K562 (cell line): ENCODE measurements around the gene GALNT9. TPM values are rescaled to one million over a fixed set of nuclear protein-coding genes. Genes with fewer than 3 reads are reported as not detected.

Source experiments
- ATAC-seq: fragments of 200-7000 bp; cut with Tn5 transposase; 3 replicates; pipeline ENCODE4 v1.9.1; 2020; ENCODE audit warnings: moderate library complexity
- BruUV-seq: library from RNA; stranded (reverse); fragments of 400-500 nt; replicated peaks from 2 replicates; lab custom pipeline; 2021; lab: Mats Ljungman, UMichigan
- CTCF ChIA-PET: fragments of 300-600 bp; formaldehyde crosslinking; extraction: SDS; loops from one replicate; lab custom pipeline; 2021; ENCODE audit warnings: low intra/inter-chr PET ratio; lab: Yijun Ruan, JAX
- POLR2A ChIA-PET: fragments of 300-600, 350-650 bp; sonication (Branson Sonifier 250); formaldehyde crosslinking; extraction: SDS; loops from one replicate; lab custom pipeline; 2021; ENCODE audit warnings: antibody characterized with exemption, inconsistent platforms; lab: Yijun Ruan, JAX
- DNase-seq, 4 experiments: peaks; one replicate each; pipeline versions ENCODE4 v3.0.0 to v3.0.0-alpha.2; 2011 to 2018; ENCODE audit warnings: low spot score in 3 of 4, mixed read lengths in 3 of 4; ENCODE audit errors: extremely low read depth in 1 of 4
- FAIRE-seq: peaks from 2 replicates; lab custom pipeline; 2011; peaks lifted over from hg19 to GRCh38; lab: Jason Lieb, UNC
- H2AFZ ChIP-seq: 2 replicates; pipeline ENCODE4 v1.6.0; 2011; ENCODE audit warnings: low read depth, low read length, control low read depth, inconsistent platforms
- H3K27ac ChIP-seq: fragments of 200-600 bp; 3 replicates; pipeline ENCODE4 v1.8.0; 2011; ENCODE audit warnings: low read depth, mild to moderate bottlenecking, control low read depth, inconsistent platforms, low read length, moderate library complexity, mixed read lengths; ENCODE audit errors: extremely low read depth
- H3K27me3 ChIP-seq, 2 experiments: fragments of 300-600 bp in 1 of 2; 2 replicates in 1 of 2; 3 replicates in 1 of 2; pipeline versions ENCODE4 v1.6.0 to v1.8.0; 2011; ENCODE audit warnings: inconsistent platforms in 2 of 2, low read length in 2 of 2, mild to moderate bottlenecking in 1 of 2, mixed read lengths in 1 of 2, moderate library complexity in 1 of 2; ENCODE audit not compliant: control insufficient read depth in 2 of 2, insufficient read depth in 2 of 2
- H3K36me3 ChIP-seq: fragments of 300-600 bp; 3 replicates; pipeline ENCODE4 v1.8.0; 2011; ENCODE audit warnings: mild to moderate bottlenecking, low read length, inconsistent platforms; ENCODE audit not compliant: control insufficient read depth, insufficient read depth
- H3K4me1 ChIP-seq, 2 experiments: fragments of 200-600 bp in 1 of 2; replicated peaks in 1 of 2; 2 replicates in 1 of 2; 3 replicates in 1 of 2; pipeline versions ENCODE4 v1.5.1 to v1.8.0; 2011; ENCODE audit warnings: inconsistent platforms in 2 of 2, low read length in 2 of 2, mild to moderate bottlenecking in 1 of 2, mixed read lengths in 1 of 2, moderate library complexity in 1 of 2; ENCODE audit not compliant: control insufficient read depth in 2 of 2, insufficient read depth in 2 of 2
- H3K4me2 ChIP-seq: 2 replicates; pipeline ENCODE4 v1.6.1; 2011; ENCODE audit warnings: low read length, control low read depth, inconsistent platforms, mixed read lengths; ENCODE audit not compliant: insufficient read depth
- H3K4me3 ChIP-seq: fragments of 200-600 bp; sonication (generic), shearing (Covaris generic); 2 replicates; pipeline ENCODE4 v1.5.1; 2016; ENCODE audit warnings: control low read depth, inconsistent platforms
- H3K79me2 ChIP-seq: fragments of 200-600 bp; 3 replicates; pipeline ENCODE4 v1.8.0; 2011; ENCODE audit warnings: low read length, inconsistent platforms; ENCODE audit not compliant: control insufficient read depth, insufficient read depth
- H3K9ac ChIP-seq, 2 experiments: 2 replicates each; pipeline versions ENCODE4 v1.6.0 to v1.6.1; 2011; ENCODE audit warnings: low read depth in 2 of 2, low read length in 2 of 2, control low read depth in 1 of 2, inconsistent platforms in 1 of 2, mild to moderate bottlenecking in 1 of 2, mixed read lengths in 1 of 2; ENCODE audit not compliant: insufficient read depth in 1 of 2
- H3K9me1 ChIP-seq: one replicate; pipeline ENCODE4 v1.6.0; 2011; ENCODE audit warnings: inconsistent platforms, mild to moderate bottlenecking, low read length, moderate library complexity; ENCODE audit not compliant: control insufficient read depth, insufficient read depth
- H3K9me3 ChIP-seq: replicated peaks from 2 replicates; pipeline ENCODE4 v1.5.1; 2011; ENCODE audit warnings: low read depth, low read length, inconsistent platforms; ENCODE audit not compliant: control insufficient read depth, insufficient read depth
- H4K20me1 ChIP-seq: replicated peaks from 2 replicates; pipeline ENCODE4 v1.6.1; 2011; ENCODE audit warnings: low read length, inconsistent platforms, mixed read lengths; ENCODE audit not compliant: control insufficient read depth, insufficient read depth
- ASH1L ChIP-seq: fragments of 450-650 bp; IDR thresholded peaks from 2 replicates; pipeline ENCODE4 v1.6.1; 2018; ENCODE audit warnings: borderline replicate concordance, mild to moderate bottlenecking, low read depth; ENCODE audit not compliant: partially characterized antibody
- BACH1 ChIP-seq: fragments of 200-800 bp; sonication (Bioruptor generic); IDR thresholded peaks from 2 replicates; pipeline ENCODE4 v1.6.1; 2016; ENCODE audit warnings: missing genetic modification characterization, missing compliant biosample characterization
- CEBPB ChIP-seq: fragments of 450-650 bp; IDR thresholded peaks from 2 replicates; pipeline ENCODE4 v1.6.1; 2016; ENCODE audit warnings: missing genetic modification characterization, missing compliant biosample characterization
- CHCHD3 ChIP-seq: fragments of 250-450 bp; sonication (Bioruptor Pico); IDR thresholded peaks from 2 replicates; pipeline ENCODE4 v2.1.2; 2022; ENCODE audit warnings: mild to moderate bottlenecking
- CREBBP ChIP-seq: IDR thresholded peaks from one replicate; pipeline ENCODE4 v1.6.1; 2012; ENCODE audit warnings: low read depth, mild to moderate bottlenecking, control low read depth, inconsistent platforms, low read length
- CTBP1 ChIP-seq: fragments of 450-650 bp; IDR thresholded peaks from 2 replicates; pipeline ENCODE4 v1.6.1; 2016; ENCODE audit warnings: borderline replicate concordance
- ETS2 ChIP-seq: IDR thresholded peaks from 2 replicates; pipeline ENCODE4 v1.6.1; 2016; ENCODE audit warnings: borderline replicate concordance, missing genetic modification characterization, mild to moderate bottlenecking, moderate library complexity, missing compliant biosample characterization; ENCODE audit not compliant: poor library complexity, severe bottlenecking
- FOXA1 ChIP-seq: fragments of 450-650 bp; IDR thresholded peaks from 2 replicates; pipeline ENCODE4 v1.6.1; 2016; ENCODE audit warnings: mild to moderate bottlenecking, borderline replicate concordance
- FOXJ3 ChIP-seq: sonication (generic); formaldehyde crosslinking; IDR thresholded peaks from 2 replicates; pipeline ENCODE4 v1.4.0; 2020; ENCODE audit warnings: mild to moderate bottlenecking, missing genetic modification reagents
- HEY1 ChIP-seq: fragments of 250-450 bp; sonication (Bioruptor Pico); IDR thresholded peaks from 2 replicates; pipeline ENCODE4 v1.5.0; 2020; ENCODE audit warnings: mild to moderate bottlenecking, moderate library complexity, borderline replicate concordance
- HNRNPLL ChIP-seq: fragments of 200-400 bp; formaldehyde crosslinking; IDR thresholded peaks from 2 replicates; pipeline ENCODE4 v1.6.1; 2017; ENCODE audit warnings: low read length, low read depth, mild to moderate bottlenecking; ENCODE audit not compliant: poor library complexity, severe bottlenecking
- JUNB ChIP-seq: fragments of 450-650 bp; formaldehyde crosslinking; conservative IDR thresholded peaks from 2 replicates; pipeline ENCODE4 v1.4.0; 2020; ENCODE audit warnings: mild to moderate bottlenecking
- KAT8 ChIP-seq: fragments of 450-650 bp; IDR thresholded peaks from 2 replicates; pipeline ENCODE4 v1.6.1; 2016; ENCODE audit warnings: low read depth, mild to moderate bottlenecking
- KDM1A ChIP-seq, 2 experiments: fragments of 450-650 bp; IDR thresholded peaks; 2 replicates each; pipeline ENCODE4 v1.6.1; 2016; ENCODE audit warnings: mild to moderate bottlenecking in 2 of 2
- NCOA2 ChIP-seq, 2 experiments: fragments of 450-650 bp; IDR thresholded peaks; 2 replicates each; pipeline ENCODE4 v1.6.1; 2018; ENCODE audit warnings: mild to moderate bottlenecking in 2 of 2, moderate library complexity in 1 of 2; ENCODE audit not compliant: partially characterized antibody in 2 of 2
- NCOA4 ChIP-seq: fragments of 450-650 bp; IDR thresholded peaks from 2 replicates; pipeline ENCODE4 v1.6.1; 2018; ENCODE audit warnings: mild to moderate bottlenecking; ENCODE audit not compliant: partially characterized antibody
- NFE2 ChIP-seq: IDR thresholded peaks from 2 replicates; pipeline ENCODE4 v1.6.1; 2014; ENCODE audit warnings: antibody characterized with exemption, low read depth
- POLR3A ChIP-seq: IDR thresholded peaks from 2 replicates; pipeline ENCODE4 v1.6.1; 2011; ENCODE audit warnings: borderline replicate concordance, mild to moderate bottlenecking, moderate library complexity; ENCODE audit not compliant: insufficient read length, insufficient read depth; ENCODE audit errors: extremely low read depth
- SMARCE1 ChIP-seq: fragments of 450-650 bp; IDR thresholded peaks from 2 replicates; pipeline ENCODE4 v1.7.1; 2016; ENCODE audit warnings: mild to moderate bottlenecking
- ZEB2 ChIP-seq: fragments of 450-650 bp; IDR thresholded peaks from 2 replicates; pipeline ENCODE4 v1.6.1; 2016
- WGBS: fragments of 100-300 bp; shearing (Covaris generic); methylation state at CpG from one replicate; pipeline ENCODE4 v1.1.6; 2016; ENCODE audit warnings: low coverage, mixed read lengths; ENCODE audit not compliant: insufficient coverage; ENCODE audit errors: missing lambda C conversion rate; 5-methylcytosine and 5-hydroxymethylcytosine counted together
- in situ Hi-C: fragments of 300-500 bp; cut with MboI; formaldehyde crosslinking; loops from 4 replicates; pipeline ENCODE4 v1.15.0; 2018; ENCODE audit warnings: inconsistent platforms, mixed read lengths
- intact Hi-C: fragments of 100-400 bp; cut with micrococcal nuclease; formaldehyde crosslinking; loops from 2 replicates; pipeline ENCODE4 v1.14.2; 2022
- polyA plus RNA-seq, 8 experiments: library from polyadenylated mRNA; depleted of rRNA in 4 of 8; stranded (reverse) in 5 of 8; unstranded in 3 of 8; fragments of >200 nt; fragmentation: Nextera tagmentation in 2 of 8; fragmentation: Illumina TruSeq in 1 of 8; extraction: Ambion mirVana in 2 of 8; extraction: Trizol in 1 of 8; gene quantifications; 2 replicates each; pipeline versions ENCODE4 v1.2.1 to v1.2.3, GENCODE V29; 2011 to 2014; ENCODE audit warnings: inconsistent platforms in 1 of 8, missing spikeins in 1 of 8
- total RNA-seq, 7 experiments: library from RNA; depleted of rRNA in 6 of 7; stranded (reverse); fragments of >200 nt in 6 of 7; fragmentation: Illumina TruSeq in 2 of 7; extraction: Trizol in 2 of 7; gene quantifications; 2 replicates each; pipeline versions ENCODE4 v1.2.1 to v1.2.3, GENCODE V29; 2011 to 2021; ENCODE audit warnings: low replicate concordance in 1 of 7
- TF ChIP-seq, protein P1 (sequence below), 2 experiments: fragments of 200-800 bp in 1 of 2; sonication (Bioruptor generic) in 1 of 2; sonication (generic) in 1 of 2; formaldehyde crosslinking in 1 of 2; IDR thresholded peaks in 1 of 2; conservative IDR thresholded peaks in 1 of 2; 2 replicates each; pipeline versions ENCODE4 v1.5.0 to v1.6.1; 2016 to 2020; ENCODE audit warnings: missing compliant biosample characterization in 1 of 2, missing genetic modification characterization in 1 of 2, missing genetic modification reagents in 1 of 2

The GALNT9 gene
- total and polyA plus RNA-seq, 9 of the 15 experiments (the other 6 are each of a cell fraction or from before 2014, with no cell fraction given), result not detected

- no peak for TF ChIP-seq NFE2
- no peak for TF ChIP-seq POLR3A
- TF ChIP-seq, protein P1, sequence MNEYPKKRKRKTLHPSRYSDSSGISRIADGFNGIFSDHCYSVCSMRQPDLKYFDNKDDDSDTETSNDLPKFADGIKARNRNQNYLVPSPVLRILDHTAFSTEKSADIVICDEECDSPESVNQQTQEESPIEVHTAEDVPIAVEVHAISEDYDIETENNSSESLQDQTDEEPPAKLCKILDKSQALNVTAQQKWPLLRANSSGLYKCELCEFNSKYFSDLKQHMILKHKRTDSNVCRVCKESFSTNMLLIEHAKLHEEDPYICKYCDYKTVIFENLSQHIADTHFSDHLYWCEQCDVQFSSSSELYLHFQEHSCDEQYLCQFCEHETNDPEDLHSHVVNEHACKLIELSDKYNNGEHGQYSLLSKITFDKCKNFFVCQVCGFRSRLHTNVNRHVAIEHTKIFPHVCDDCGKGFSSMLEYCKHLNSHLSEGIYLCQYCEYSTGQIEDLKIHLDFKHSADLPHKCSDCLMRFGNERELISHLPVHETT (CRISPR knock-in tag; conservative IDR thresholded peaks at IDR 0.05 in 1 of 2, IDR thresholded peaks at IDR 0.05 in 1 of 2), result no peak
- no peak for TF ChIP-seq ZEB2
- TF ChIP-seq CEBPB (tag), result no peak
- TF ChIP-seq ASH1L, result no peak
- TF ChIP-seq SMARCE1, result no peak
- no peak for TF ChIP-seq KAT8
- TF ChIP-seq, all 486 proteins: peak for 0
These were observed 2.7 kb downstream of the GALNT9 start (continued) for GRCh38 chr12:132326646-132327045.

DNA sequence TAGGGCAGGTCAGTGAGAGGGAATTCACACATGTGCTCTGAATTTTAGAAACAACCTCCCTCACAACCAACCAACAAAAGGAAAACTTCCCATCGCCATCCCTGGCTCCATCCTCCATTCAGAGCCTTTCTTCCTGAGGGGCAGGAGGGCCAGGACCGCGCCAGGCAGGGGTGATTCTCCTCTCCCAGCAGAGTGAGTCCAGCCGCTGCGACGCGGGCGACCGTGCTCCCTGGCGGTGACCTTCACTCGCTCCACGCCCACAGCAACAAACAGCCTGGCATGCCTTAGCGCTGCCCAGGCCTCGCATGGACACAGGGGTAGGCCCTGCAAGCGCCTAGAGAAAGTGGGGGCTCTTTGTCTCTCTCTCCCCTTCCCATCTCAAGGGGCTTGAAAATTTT is 3.7 kb downstream of the GALNT9 start:
- in situ Hi-C loops (no loop called here), intact Hi-C loops (no loop called here)
- CTCF ChIA-PET, result no interaction called here
- Histone ChIP-seq H3K79me2 (no peaks in the 10 kb centered on the region), H3K4me2 (no peak overlapping the region), H3K9me1 (no peaks in the 10 kb centered on the region), H2AFZ (no peak overlapping the region), H3K36me3 (no peaks in the 10 kb centered on the region), H3K27me3 (peaks cover 33 to 84% of the 10 kb centered on the region in 2 experiments; a peak in 4 of 5 replicates), H4K20me1 (peaks cover 3% of the 10 kb centered on the region; the same call in 1 of the 2 replicates), H3K9ac (no peak overlapping the region), H3K4me3 (no peak overlapping the region), H3K9me3 (peaks cover 3% of the 10 kb centered on the region; the same call in 1 of the 2 replicates), H3K4me1 (peaks cover 0 to 4% of the 10 kb centered on the region in 2 experiments; a peak in 1 of 5 replicates), H3K27ac (no peak overlapping the region)
- FAIRE-seq, result no peak
- no peak for DNase-seq
- POLR2A ChIA-PET, result interaction anchor here (0.6 to 1.5 kb wide), 2 partner anchors 32 to 62 kb away, joined by 3 to 4 read pairs; no protein-coding TSS in a partner anchor
- BruUV-seq, result no TSS peak
- under 1% methylated on average over 15 of the region's 15 CpGs for WGBS
- ATAC-seq, result no peak
- no peak for TF ChIP-seq CREBBP
- TF ChIP-seq JUNB, result no peak
- TF ChIP-seq ETS2 (tag), result no peak
- no peak for TF ChIP-seq HEY1 (CRISPR knock-in tag)
- no peak for TF ChIP-seq HNRNPLL
- TF ChIP-seq NCOA2 (IDR thresholded peaks at IDR 0.05; ENCODE audit: partially characterized antibody in 2 of 2), result no peak
- TF ChIP-seq CTBP1, result no peak
- TF ChIP-seq KDM1A (IDR thresholded peaks at IDR 0.05), result no peak
- TF ChIP-seq NCOA4, result no peak
- TF ChIP-seq FOXJ3 (CRISPR knock-in tag), result no peak
- TF ChIP-seq BACH1 (tag), result no peak
- no peak for TF ChIP-seq FOXA1
- no peak for TF ChIP-seq CHCHD3 (CRISPR knock-in tag)
